ENCODE data around the gene KCNK4.

Gene KCNK4

DNA sequence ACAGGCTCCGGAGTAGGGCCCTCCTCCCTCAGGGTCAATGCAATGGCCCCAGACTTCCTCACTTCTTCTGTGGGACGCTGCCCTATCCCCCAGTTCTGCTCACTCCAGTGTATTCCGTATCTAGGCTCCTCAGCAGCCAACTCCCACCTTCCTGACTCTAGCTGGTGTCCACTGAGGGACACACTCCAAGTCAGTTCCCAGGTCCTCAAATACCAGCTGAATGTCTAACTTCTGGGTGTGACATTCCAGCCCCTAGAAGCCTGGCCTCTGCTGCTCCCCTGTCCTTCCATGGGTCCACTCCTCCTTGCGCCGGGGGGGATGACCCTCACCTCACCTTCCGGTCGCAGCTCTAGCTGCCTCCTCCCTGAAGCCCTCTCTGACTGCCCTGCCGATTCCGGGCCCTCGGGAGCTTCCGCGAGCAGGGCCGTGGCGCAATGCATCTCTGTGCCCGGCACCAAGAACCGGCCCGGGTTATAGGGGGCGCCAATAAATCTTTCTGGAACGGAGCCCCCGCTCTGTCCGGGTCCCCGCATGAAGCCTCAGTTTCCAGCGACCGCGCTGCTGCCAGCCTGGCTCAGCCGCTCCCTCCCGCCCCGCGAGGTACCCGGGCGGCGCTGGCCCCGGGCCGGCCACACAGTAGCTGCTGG, 22.1 kb upstream of the KCNK4 start:
- no peak for DNase-seq (ENCODE audit: low read depth)

DNA sequence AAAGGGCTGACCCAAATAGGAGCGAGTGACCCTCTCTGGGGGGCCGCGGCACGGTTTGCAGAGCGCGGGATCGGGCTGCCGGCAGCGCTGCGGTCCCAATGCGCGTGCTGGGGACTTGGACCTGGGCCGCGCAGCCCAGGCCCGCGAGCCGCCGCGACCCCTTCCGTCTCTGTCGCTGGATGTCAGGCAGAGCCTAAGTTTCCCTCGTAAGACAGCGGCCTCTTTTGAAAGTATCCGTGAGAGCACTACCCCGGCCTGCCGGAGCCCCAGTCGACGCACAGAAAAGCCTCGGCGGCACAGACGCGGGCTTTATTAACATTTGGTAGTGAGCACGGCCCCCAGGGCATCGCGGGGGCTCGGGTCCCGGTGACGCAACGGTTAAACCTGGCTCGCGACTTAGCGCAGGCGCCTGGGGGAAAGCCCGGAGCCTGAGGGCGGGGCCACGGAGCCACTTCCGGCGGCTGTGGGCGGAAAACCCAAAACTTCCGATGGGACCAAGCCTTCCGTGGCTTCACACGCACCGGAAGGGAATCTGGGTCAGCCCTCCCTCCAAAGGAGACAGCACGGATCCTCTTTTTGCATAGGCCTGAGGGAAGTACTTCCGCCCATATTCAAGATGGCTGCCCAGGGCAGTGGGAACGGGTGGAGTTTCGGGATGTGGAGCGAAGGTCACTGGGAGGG, 21.4 kb upstream of the KCNK4 start:
- peak; percentile 96 for DNase-seq (ENCODE audit: low read depth)

DNA sequence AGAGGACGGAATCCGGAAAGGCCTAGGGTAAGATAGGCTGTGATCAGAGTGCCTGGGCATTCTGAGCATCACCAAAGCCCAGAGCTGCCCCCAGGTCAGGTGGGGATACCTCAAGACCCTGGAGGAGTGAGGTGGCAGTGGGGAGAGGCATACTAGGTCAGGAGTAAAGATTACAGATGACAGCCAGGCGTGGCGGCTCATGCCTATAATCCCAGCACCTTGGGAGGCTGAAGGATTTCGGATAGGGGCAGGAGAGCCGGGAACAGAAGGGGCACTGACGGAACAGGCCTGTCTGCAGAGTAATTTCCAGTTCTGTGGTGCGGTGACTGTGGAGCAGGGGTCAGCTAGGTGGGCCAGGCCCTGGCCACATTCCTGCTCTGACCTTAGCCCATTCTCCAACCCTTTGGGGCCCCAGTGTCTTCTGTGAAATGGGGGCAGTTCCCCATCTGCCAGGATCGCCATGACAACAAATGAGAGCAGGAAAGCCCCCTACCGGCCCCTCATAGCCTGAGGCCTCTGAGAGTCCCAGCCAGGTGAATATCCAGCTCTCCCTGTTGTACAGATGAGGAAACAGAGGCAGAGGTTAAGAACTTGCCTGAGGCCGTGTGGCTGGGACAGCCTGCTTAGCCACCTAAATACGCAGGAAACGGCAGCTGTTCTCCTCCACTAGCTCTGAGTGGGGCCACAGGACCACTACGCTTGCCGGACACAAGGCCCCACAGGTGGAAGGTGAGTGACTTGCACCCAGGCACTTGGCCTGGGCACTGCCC, 15.9 kb upstream of the KCNK4 start:
- no peak for DNase-seq (ENCODE audit: low read depth)

DNA sequence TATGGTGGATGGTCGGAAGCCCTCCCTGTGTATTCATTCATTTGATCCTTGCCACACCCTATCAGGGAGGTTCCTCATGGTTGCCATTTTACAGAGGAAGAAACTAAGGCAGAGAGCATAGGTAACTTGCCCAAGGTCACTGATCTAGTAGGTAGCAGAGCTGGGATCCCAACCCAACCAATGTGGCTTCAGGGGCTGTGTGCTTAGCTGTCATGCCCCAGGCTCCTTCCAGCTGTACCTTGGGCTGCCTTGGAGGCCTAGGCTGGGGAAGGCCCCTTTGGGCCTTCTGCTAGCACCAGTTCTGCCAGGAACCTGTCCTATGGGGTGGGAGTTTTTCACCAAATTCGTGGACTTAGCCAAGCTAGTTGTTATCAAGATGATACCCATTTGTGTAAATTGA, 15.3 kb upstream of the KCNK4 start:
- DNase-seq (ENCODE audit: low read depth) = no peak

DNA sequence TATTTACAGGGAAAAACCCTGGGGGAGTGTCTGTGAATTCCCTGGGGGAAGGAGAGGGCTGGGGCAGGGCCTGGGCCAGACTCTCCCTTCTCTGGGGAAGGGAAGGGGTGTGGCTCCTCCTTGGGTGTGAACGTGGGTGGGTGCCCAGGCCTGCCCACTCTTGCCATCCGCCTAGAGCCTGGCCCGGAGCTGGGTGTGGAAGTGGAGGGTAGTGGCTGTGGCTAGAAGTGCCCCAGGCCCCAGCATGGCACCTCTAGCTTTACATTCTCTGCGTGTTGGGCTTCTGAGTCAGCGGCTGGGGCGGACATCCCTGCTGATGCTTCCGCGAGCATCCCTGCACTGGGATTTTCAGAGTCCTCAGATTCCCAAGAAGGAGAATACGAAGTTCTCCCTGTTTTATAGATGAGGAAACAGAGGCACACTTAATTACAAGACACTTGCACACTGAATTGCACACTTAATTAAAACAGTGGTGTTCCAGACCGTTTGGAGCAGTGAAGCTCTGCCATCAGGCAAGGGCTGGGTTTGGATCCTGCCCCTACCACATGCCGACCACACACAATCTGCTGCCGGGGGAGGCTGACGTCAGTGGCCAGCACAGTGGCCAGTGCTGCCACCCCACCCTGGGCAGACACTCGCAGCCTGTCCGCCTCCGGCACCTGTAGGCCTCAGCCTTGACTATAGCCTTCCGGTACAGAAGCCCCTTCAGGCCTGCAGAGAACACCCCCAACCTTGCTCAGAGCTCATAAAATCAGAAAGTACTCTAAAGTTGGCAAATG, 14.3 kb upstream of the KCNK4 start:
- no peak for DNase-seq (ENCODE audit: low read depth)

DNA sequence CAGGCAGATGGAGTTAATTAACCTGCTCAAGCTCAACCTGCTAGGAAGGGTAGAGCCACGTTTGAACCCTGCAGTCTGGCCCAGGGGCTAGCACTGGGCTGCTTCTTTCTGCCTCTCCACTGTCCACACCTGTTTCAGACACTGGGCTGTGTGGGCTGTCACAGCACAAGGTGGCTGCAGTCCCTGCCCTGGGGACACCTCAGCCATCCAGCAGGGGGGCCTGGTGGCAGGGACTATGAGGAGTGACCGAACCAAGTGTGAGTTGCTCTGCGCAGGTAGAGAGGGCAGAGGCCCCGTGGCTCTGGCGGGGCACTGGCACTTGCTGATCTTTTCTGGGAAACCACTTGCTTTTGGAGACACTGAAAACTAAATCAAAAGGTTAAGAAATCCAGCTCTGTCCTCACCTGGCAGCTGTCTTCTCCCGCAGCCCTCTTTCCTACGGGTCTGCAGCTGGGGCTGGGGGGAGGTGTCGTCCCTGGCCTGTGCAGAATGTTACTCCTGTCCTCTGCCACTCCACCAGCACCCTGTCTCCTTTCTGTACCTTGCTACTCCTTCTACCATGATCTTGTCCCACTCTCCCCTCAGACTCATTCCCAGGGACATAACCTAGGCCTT, 12.4 kb upstream of the KCNK4 start:
- DNase-seq (ENCODE audit: low read depth) = no peak

DNA sequence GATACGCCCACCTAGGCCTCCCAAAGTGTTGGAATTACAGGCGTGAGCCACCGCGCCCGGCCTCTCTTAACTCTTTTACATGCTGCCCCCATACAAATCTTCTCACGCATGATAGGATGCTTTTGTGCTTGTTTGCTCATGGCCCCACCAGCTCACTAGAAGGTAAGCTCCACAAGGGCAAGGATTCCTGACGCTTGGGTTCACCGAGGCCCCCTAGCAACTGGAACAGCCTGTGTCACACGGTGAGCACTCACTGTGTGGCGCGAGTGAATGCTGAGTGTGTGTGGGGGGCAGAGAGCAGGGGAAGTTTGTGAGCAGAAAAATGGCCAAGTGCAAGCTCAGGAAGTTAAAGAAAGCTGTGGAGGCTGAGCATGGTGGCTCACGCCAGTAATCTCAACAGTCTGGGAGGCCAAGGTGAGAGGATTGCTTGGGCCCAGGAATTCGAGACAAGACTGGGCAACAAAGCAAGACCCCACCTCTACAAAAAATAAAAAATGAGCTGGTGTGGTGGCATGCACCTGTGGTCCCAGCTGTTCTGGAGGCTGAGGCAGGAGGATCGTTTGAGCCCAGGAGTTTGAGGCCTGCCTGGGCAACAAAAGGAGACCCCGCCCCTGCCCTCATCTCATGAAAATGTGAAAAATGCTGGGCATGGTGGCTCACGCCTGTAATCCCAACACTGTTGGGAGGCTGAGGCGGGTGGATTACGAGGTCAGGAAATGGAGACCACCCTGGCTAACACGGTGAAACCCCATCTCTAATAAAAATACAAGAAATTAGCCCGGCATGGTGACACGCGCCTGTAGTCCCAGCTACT, 8.9 kb upstream of the KCNK4 start:
- DNase-seq (ENCODE audit: low read depth) = no peak

DNA sequence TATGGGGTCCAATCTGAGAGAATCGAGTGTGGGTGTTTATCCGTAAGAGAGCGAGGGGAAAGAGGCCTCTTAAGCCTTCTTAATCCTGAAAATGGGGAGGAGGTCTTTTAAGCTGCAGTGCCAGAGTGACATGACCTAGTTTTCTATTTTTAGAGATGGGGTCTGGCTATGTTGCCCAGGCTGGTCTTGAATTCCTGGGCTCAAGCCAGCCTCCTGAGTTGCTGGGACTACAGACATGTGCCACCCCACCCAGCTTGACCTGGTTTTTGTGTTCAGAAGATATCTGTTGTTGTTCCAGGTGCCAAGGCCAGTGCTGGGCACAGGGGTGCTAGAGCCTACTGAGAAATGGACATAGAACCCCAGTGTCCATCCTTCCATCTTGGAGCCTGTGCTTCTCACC, 8.0 kb upstream of the KCNK4 start:
- DNase-seq (ENCODE audit: low read depth) = no peak

DNA sequence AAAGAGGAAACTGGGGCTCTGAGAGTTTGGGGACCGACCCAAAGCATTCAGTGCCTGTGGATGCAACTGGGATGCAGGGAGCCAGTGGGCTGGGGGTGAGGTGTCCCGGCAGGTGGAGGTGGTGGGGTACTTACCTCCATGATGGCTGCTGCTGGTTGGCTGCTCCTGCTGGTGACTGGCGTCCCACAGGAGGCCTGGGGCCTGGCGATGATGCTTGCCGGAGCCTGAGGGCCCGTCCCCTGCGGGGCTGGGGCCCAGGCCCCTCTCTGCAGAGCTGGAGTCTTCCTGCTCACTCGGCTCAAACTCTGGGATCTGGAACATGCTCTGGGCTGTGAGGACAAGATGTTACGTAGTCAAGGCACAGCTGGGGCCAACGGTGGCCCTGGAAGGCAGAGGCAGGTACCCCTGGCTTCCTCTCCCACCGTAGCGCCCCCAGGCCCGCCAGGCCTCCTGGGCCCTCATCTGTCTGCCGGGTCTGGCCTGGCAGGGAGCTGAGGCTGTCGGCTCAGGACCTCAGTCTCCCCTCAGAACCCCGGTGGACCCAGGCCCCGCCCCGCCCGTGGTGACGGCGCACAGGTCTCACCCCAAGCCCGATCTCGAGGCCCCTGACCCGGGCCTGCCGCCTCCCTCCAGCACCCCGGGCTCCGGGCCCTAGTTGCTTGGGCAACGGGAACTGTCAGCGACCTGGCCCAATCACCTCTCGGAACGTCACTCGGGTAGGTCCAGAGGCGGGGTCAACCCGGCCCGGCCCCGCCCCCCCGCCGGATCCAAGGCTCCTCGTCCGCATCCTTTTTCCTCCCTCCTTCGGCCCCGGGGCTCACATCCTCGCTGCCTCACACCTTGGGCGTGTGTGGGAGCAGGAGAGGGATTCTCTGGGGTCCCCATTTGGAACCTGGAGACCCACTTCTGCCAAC, 6.8 kb upstream of the KCNK4 start, which contains the start of gene BAD:
Gene BAD (minus strand): TSS at position 618 of the 914 bp plus-strand sequence. CDS start 297 bp downstream, at position 321.
- DNase-seq (ENCODE audit: low read depth) = peak; percentile 89

DNA sequence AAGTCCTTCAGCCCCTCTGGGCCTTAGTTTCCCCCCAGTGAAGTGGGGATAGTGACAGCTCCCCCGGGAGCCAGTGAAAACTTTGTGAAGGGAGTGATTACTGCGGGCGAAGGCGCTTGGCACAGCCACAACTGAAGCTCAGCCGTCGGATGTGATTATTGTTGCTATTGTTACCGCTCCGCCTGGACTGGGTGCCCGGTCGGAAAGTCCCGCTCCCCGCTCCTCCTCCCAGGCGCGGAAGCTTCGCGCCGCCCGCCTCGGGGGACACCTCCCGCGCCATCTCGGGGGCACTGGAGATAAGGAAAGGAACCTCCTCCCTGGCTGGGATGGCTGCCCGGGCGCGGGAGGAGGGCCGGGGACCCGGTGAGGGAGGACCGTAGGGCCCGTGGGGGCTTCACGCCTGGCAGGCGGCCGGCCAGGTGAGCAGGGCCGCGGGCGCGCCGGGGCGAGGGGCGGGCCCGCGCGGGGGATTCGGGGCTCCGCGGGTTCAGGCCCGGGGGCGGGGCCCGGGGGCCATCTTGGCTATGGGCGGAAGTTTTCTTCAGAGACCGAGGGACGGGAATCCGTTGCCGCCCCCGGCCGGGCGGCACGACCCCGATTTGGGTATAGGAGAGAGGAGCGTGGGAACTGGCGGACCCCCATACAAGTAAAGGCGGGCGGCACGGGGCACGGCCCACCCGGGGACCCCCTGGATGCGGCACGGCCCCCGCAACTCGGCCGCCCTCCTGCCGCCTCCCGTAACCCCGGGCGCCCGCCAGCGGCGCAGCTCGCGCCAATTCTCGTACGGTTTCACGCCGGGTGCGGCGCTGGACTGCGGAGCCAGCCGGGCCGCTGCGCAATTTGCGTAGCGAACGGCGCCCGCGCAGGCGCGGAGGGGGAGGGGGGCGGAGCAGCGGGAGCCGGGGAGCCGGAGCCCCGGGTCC, 5.9 kb upstream of the KCNK4 start, which contains the start of gene GPR137:
Gene GPR137 (plus strand): TSS at position 887 of the 923 bp plus-strand sequence. CDS start 677 bp downstream, outside the sequence.
- DNase-seq (ENCODE audit: low read depth) = peak; percentile 89

DNA sequence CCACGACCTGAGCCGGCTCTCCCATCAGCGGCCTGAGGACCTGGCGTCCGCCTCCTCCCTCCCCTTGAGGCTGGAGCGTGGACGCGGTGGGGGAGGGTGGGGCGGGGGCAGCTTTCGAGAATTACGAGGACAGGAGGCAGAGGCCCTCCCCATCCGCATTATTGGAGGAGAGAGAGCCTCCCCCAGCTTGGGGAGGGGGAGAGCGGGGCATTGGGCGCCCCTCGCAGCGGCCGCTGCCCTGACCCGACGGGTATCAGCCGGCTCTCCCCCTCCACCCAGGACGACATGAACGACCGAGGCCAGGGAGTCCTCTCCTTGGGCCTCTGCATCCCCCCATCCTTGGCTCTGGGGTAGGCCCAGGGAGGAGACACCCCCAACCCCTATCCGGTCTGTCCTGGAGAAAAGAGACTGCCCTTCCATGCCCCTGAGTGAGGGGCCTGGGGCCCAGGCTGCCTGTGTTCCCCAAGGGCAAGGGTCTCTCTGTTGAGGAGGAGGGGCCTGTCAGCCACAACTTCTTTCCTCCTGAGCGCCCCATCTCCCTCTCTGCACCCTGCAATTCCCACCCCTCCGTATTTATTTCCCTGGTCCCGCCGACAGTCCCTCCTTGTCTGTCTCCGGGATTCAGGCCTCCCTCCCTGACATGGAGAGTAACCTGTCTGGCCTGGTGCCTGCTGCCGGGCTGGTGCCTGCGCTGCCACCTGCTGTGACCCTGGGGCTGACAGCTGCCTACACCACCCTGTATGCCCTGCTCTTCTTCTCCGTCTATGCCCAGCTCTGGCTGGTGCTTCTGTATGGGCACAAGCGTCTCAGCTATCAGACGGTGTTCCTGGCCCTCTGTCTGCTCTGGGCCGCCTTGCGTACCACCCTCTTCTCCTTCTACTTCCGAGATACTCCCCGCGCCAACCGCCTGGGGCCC, 5.0 kb upstream of the KCNK4 start:
- DNase-seq (ENCODE audit: low read depth) = no peak

DNA sequence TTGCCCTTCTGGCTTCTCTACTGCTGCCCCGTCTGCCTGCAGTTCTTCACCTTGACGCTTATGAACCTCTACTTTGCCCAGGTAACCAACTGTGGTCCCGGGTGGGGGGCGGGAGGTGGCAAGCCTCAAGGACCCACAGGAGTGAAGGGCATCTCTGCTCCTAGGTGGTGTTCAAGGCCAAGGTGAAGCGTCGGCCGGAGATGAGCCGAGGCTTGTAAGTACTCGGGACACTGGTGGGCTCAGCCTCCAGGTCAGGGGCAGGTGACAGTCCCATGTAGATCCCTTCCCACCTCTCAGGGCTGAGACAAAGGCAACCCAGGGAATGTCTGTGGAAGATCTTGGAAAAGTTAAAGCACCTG, 4.3 kb upstream of the KCNK4 start:
- DNase-seq (ENCODE audit: low read depth) = no peak

DNA sequence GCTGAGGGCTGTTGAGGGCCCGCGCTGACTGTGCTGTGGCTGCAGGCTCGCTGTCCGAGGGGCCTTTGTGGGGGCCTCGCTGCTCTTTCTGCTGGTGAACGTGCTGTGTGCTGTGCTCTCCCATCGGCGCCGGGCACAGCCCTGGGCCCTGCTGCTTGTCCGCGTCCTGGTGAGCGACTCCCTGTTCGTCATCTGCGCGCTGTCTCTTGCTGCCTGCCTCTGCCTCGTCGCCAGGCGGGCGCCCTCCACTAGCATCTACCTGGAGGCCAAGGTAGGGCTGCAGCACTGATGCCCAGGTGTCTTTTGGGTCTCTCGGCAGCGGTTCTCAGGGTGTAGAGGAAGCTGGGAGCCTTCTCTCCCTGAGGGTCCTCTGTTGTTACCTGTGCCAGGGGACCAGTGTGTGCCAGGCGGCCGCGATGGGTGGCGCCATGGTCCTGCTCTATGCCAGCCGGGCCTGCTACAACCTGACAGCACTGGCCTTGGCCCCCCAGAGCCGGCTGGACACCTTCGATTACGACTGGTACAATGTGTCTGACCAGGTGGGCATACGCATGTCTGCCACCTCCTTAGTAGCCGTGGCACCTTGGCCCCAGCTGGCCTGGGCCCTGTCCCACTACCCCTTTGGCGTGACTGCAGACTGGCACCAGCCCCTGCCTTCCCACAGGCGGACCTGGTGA, 3.3 kb upstream of the KCNK4 start:
- no peak for DNase-seq (ENCODE audit: low read depth)

DNA sequence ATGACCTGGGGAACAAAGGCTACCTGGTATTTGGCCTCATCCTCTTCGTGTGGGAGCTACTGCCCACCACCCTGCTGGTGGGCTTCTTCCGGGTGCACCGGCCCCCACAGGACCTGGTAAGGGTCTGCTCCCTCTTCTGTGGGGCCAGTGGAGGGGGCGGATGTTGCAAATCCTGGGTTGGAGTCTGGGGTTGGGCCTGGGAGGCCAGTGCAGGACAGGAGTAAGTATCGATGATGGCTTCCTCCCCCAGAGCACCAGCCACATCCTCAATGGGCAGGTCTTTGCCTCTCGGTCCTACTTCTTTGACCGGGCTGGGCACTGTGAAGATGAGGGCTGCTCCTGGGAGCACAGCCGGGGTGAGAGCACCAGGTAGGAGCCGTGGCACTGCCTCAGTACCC, 2.8 kb upstream of the KCNK4 start:
- no peak for DNase-seq (ENCODE audit: low read depth)

DNA sequence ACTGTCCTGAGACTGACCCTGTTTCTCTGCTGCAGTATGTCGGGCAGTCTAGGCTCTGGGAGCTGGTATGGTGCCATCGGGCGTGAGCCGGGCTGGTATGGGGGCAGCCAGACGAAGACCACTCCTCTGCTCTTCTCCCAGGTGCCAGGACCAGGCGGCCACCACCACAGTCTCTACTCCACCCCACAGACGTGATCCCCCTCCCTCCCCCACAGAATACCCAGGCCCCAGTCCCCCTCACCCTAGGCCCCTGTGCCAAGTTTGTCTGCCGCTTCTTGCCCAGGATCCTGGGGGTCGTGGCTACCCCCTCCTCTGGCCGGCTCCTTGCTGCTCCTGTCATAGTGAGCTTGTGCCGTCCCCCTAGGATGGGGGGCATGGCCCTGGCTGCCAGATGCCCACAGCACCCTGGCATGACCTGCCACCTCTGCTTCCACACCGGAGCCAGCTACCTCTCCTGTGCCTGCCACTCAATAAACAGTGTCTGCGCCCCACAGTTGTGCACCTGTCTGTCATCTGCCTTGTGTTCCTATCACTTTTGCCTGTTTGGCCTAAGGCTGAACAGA, 2.0 kb upstream of the KCNK4 start:
- DNase-seq (ENCODE audit: low read depth) = no peak

DNA sequence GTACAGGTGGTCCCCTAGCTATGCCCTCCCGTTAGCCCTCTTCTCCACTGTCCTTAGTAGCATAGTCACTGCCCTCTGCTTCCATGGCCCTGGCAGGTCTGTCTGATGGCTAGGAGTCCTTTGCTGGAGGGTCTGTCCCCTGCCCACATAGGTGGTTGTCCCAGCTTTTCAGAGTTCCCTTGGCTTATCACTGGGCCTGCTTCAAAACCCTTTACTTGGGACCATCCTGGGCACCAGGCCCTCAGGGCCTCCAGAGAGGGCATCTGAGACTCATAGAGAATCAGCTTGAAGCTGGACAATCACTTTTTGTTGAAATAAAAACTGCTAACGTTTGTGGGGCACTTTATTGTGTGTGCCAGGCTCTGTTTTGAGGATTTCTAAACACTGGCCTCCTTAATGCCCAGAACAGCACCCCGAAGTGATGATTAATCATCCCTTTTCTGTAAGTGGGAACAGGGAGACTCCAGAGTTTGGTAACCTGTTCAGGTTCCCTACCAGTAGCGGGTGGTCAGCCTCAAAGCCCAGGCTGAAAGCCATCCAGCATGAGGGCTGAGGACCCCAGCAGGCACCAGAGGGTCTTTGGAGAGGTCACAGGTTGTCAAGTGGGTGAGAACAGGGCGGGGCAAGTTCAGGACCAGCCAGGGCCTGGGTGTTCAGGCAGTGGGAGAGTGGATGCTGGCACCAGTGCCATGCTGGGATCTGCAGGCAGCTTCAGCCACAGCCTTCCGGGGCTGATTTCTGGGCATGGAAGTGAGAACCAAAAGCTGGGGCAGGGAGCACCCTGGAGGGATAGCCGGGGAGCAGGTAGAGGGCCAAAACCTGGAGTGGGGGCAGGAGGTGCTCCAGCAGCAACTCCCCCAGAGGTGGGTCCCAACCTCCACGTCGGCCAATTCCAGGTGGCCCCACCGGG, 495 bp upstream of the KCNK4 start:
- no peak for DNase-seq (ENCODE audit: low read depth)

Data from activated gamma-delta T cell treated with anti-CD3 and anti-CD28 coated beads, Interleukin-2, amount 50 U/mL, for 16 hours (primary cell).